GM21360 (cell line): Measurements from ENCODE around the gene CTNS.
A peak's percentile ranks its signal among the peaks of the same experiment; 100 is the strongest.

Experiments used
- ATAC-seq: cut with Tn5 transposase; IDR thresholded peaks from one replicate; pipeline ENCODE4 v1.9.1; 2021; ENCODE audit warnings: mild to moderate bottlenecking, moderate library complexity; ENCODE audit not compliant: unreplicated experiment

CTNS gene

DNA sequence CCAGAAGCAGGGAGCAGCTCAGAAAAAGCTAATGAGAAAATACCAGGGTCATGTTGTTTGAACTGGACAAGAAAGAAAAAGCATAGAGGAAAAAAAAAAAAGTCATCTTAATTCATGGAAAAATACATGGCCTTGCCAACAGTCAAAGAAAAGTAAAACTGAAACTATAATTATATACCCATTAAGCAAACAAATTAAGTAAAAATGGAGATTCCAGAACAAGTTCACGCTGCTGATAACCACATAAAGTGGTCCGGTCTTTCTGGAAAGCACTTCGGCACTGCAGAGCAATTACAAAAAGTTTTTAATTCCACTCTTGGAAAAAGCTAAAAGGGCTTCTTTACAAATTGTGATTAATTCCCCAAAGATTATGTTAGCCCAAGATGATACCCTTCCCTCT lies 71.8 kb downstream of the CTNS start:
- ATAC-seq: no peak

- ATAC-seq: peak; percentile 88
Measured at GRCh38 chr17:3710951-3711383, 74.4 kb downstream of the CTNS start.
